Keratinocyte (primary cell): Measurements from ENCODE around the gene SREBF1.

Experiments
- CTCF ChIP-seq, 3 experiments: IDR thresholded peaks in 1 of 3; conservative IDR thresholded peaks in 1 of 3; optimal IDR thresholded peaks in 1 of 3; 2 replicates in 2 of 3; 3 replicates in 1 of 3; pipeline versions ENCODE3 to v1.5.1; 2011; ENCODE audit warnings: low read length in 3 of 3, mild to moderate bottlenecking in 3 of 3, moderate library complexity in 2 of 3, control low read depth in 1 of 3, inconsistent platforms in 1 of 3; ENCODE audit not compliant: insufficient read depth in 2 of 3; ENCODE audit errors: extremely low read depth in 1 of 3
- EZH2 ChIP-seq: IDR thresholded peaks from one replicate; pipeline ENCODE4 v1.6.1; 2012; ENCODE audit warnings: inconsistent platforms, mild to moderate bottlenecking, low read length, moderate library complexity

- TF ChIP-seq CTCF (optimal IDR thresholded peaks at IDR 0.05 in 1 of 3, IDR thresholded peaks at IDR 0.05 in 1 of 3, conservative IDR thresholded peaks at IDR 0.05 in 1 of 3; ENCODE audit: extremely low read depth in 1 of 3, insufficient read depth in 2 of 3, low read length in 3 of 3), result no peak
- no peak for TF ChIP-seq EZH2
Measured at GRCh38 chr17:17794382-17794781, 42.4 kb downstream of the SREBF1 start.
